DOHH2 (cell line): Measurements from ENCODE around the gene RDH11.

Source experiments
- CTCF ChIP-seq: fragments of 200-600 bp; sonication (generic); IDR thresholded peaks from one replicate; pipeline ENCODE4 v1.5.1; 2014; ENCODE audit warnings: antibody characterized with exemption, mild to moderate bottlenecking, low read depth, low read length; ENCODE audit not compliant: poor library complexity, severe bottlenecking
- EZH2phosphoT487 ChIP-seq: fragments of 200-600 bp; sonication (generic); IDR thresholded peaks from 2 replicates; pipeline ENCODE4 v1.6.1; 2017; ENCODE audit warnings: borderline replicate concordance, mild to moderate bottlenecking, antibody characterized with exemption, low read length, moderate library complexity, mixed read lengths

GRCh38 chr14:67717048-67717447 is 21.5 kb upstream of the RDH11 start:
- TF ChIP-seq CTCF (no peak), EZH2phosphoT487 (no peak)
